Inflammatory macrophage treated with lipopolysaccharide for 1 hour (primary cell): ENCODE measurements around the gene KYNU.
A peak's percentile ranks its signal among the peaks of the same experiment; 100 is the strongest.
"Not testable (repeated sequence)": the region's sequence is repeated elsewhere in the genome, so short reads cannot be mapped to it uniquely, and the experiment has no call there.

Experiments used
- DNase-seq, 2 donors: peaks; one replicate each; pipeline ENCODE4 v3.0.0-alpha.2; 2020 to 2022

KYNU gene

DNA sequence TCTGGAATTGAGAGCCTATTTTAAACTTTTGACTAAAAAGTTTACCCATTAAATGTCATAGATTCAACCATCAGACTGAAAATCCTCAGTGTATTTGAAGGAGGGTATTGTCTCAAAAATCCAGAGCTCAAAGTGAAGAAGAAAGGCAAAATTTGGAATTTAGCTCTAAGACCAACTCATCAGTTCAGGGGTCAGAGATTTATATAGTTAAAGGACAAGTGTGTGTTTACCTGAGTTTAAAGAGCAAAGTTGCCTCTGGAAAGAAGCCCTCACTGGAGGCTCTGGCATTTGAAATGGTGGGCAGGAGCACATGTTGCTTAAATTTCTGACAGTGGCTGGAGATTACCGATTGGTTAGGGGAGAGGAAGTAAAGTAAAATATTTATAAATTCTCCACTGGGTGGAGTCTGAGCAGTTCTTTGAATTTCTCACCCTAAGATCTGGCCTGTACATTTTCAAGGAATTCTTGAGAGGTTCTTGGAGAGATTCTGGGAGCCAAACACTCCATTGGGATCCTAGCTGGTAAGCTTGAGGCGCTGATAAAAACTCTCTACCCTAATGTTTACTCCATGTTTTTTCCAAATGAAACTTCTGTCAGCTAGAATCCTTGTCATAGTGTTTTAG is at the start of gene KYNU:
Gene KYNU, plus strand, starts transcription at position 449 of the 623 bp plus-strand sequence. CDS start 7,704 bp downstream, outside the sequence.
- peak; percentile 92 to 93 for DNase-seq

DNA sequence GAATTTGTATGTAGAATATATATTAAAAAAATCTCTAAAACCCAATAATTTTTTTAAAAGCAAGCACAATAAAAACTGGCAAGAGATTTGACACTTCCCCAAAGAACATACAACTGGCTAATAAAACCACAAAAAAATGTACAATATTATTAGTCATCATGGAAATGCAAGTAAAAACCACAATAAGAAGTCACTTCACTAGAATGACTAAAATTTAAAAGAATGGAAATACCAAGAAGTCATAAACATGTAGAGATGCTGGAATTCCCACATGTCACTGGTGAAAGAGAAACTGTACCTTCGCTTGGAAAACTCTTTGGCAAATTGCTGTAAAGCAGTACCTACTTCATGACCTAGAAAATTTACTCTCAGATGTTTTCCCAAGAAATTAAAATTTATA is 43.4 kb upstream of the KYNU start:
- peak; percentile 88 to 95 for DNase-seq

- DNase-seq, result peak; percentile 63 to 71
Measured at GRCh38 chr2:142840436-142840835, 37.0 kb upstream of the KYNU start.

- DNase-seq, result no peak
Measured at GRCh38 chr2:142841788-142842187, 35.7 kb upstream of the KYNU start.

GRCh38 chr2:142842369-142842768 is 35.1 kb upstream of the KYNU start:
- DNase-seq, result no peak

DNA sequence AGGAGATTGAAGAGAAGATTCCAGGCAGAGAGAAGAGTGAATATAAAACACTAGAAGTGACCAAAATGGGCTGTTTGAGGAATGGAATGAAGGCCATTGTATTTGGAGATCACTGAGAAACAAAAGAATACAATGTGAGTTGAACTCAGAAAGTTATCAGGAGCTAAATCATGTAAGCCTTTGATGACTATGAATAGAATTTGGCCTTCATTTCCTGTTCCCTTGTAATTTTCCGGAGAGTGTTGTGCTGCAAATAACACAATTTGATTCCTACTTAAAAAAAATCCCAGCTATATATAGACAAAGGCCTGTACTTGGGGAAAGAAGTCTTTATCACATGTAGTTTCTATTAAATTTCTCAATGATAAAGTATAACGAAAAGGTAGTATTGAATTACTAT is 33.7 kb upstream of the KYNU start:
- no peak for DNase-seq

DNA sequence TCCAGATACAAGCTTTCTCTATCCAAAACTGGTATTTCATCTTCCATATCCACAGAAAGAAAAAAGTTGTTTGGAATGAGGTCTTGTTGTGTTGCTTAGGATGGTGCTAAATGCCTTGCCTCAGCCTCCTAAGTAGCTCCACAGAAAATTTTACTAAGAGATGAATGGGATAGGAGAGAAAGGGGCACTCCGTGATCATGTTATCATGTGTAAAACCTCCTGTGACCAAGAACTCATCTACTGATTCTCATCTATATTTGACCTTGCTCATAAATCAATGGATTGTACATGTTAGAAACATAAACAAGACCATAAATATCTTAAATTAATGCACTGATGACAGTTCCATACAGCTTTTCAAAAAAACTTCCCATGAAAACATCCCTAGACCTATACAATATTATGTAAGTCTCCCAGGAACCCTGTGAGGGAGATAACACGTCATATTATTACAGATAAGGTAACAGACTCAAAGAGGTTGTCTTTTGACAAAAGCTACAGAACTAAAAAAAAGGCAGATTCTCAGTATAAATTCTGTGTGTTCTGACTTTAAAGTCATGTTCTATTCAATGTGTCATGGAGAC is 29.3 kb upstream of the KYNU start:
- no peak for DNase-seq

DNA sequence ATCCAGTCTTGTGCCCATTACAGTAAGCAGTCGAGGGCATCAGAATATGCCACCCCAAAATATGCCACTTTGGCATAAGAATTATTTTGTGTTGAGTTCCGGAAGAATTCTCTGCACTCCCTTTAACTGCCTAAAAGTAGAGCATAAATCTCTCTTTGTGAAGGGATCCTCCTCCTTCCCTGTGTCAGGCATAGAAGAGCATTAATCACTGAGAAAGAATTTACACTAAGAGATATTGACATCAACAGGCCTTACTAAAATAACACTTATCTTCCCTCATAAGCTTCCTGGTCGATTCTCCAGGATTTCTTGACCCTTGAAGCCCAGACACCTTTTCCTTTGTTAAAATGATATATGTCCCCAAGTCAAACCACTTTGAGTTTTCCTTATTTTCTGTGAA is 27.6 kb upstream of the KYNU start:
- DNase-seq, result no peak

GRCh38 chr2:142853912-142854311 is 23.6 kb upstream of the KYNU start:
- no peak for DNase-seq

DNA sequence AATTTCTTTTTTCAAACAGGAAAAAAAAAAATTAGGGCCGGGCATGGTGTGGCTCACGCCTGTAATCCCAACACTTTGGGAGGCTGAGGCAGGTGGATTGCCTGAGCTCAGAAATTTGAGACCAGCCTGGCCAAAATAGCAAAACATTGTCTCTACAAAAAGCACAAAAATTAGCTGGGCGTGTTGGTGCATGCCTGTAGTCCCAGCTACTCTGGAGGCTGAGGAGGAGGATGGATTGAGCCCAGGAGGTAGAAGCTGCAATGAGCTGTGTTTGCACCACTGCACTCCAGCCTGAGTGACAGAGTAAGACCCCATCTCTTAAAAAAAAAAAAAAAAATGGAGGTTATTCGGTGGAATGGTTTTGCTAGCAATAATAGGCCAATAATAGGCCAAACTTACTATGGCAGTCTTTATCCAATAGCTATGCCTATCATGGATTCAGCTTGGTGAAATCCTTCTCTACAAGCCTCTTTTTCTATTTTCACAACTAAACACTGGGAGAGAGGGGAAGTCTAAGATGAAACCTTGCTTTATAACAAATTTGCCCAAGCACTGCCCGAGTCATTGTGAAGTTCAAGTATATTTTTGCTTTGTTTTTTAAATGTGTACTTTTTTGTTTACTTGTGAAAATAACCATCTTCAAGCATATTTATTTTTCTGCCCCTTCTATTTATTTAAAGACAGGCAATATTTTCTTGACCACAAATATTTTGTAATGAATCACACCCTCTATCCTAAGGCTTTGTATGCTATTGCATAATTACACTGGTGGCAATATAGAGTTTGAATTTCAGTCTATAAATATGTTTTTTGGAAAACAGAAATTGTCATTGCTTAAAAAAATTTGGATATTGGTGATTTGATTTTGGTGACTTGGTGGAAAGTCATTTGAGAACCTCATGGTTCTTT is 20.0 kb upstream of the KYNU start:
- peak; percentile 60 to 69 for DNase-seq

- peak; percentile 77 to 92 for DNase-seq
Measured at GRCh38 chr2:142858961-142859360, 18.5 kb upstream of the KYNU start.

GRCh38 chr2:142862299-142862698 is 15.2 kb upstream of the KYNU start:
- DNase-seq, result no peak

- DNase-seq, result peak in 1 of 2 donors; percentile 39
Measured at GRCh38 chr2:142862847-142863246, 14.6 kb upstream of the KYNU start.

DNA sequence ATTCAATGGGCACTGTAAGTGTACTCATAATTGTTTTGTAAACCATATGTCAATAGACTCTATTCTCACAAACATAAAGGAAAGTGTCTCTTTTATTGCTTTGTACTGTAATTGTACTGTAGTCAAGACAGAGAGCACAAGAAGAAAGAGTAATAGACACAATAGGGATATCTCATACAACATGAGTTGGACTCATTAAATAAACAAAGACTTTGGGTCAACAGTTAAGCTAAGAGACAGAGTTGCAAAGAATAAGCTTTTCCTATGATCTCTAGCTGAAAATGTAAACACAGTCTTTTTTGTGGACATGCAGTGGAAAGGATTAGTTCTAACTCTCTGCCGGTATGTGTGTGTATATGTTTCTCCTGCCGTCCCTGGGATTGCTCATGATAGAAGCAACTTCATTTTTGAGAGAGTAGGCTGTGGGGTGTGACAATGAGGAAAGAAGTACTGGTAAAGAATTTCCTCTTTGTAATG is 13.9 kb upstream of the KYNU start:
- peak; percentile 74 to 87 for DNase-seq

- not testable (repeated sequence) for DNase-seq
Measured at GRCh38 chr2:142864605-142865004, 12.9 kb upstream of the KYNU start.

- peak; percentile 86 to 92 for DNase-seq
Measured at GRCh38 chr2:142865924-142866323, 11.5 kb upstream of the KYNU start.

DNA sequence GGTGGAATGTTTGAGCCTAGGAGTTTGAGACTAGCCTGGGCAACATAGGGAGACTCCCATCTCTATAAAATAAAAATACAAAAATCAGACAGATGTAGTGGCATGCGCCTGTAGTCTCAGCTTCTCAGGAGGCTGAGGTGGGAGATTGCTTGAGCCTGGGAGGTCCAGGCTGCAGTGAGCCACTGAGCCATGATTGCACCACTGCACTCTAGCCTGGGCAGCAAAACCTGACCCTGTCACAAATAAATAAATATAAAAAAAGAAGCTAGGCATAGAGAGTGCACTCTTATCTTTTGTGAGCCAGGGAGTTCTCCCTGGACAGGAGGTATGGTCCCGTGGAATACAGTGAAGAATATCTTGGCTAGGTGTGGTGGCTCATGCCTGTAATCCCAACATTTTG is 11.0 kb upstream of the KYNU start:
- no peak for DNase-seq

DNA sequence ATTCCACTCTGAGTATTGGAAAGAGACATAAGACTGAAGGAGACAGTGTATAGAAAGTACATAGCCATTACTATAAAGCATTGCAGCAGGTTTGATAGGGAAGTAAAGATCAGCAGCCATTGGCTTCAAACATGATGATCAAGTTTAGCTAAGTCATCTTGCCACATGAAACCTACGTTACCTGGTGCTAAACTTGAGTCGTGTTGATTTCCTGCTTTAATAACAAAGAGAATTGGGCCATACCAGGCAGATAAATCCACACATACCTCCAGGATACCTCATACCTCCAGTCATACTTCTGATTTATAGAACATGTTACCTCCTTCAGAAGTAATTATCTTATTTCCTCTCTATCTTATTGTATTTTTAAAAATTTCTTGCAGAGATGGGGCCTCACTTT is 10.3 kb upstream of the KYNU start:
- DNase-seq, result no peak

DNA sequence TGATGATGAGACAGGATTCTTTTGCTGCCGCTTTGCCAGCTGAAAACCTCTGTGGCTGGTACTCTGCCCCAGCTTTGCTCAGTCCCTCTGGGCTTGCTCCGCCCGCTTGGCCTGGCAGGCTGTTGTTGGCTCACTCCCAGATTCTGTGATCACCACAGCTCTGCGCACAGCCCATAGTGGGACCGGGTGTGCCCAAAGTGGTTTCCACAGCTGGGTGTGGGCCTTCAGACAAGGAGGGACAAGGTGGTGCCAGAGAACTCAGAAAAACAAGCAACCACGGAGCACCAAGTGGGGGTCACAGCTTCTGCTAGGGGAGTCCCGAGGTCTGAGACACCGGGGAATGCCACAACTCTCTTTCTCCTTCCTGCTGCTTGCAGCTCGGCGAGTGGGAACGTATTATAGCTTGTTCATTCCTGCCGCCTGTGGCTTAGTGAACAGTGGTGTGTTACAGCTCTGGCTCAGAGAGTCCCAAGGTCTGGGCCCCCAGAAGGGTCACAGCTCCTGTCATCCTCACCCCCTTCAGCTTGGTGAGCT is 9.2 kb upstream of the KYNU start:
- DNase-seq, result peak; percentile 93 to 98

DNA sequence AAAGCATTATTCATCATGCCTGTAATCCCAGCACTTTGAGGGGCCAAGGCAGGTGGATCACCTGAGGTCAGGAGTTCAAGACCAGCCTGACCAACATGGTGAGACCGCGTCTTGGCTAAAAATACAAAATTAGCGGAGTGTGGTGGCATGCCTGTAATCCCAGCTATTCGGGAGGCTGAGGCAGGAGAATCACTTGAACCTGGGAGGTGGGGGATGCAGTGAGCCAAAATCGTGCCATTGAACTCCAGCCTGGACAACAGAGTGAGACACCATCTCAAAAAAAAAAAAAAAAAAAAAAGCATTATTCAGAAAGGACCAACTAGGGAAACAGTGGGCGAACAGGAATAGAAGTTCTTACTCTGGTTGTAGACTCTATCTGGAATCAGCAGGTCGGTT is 8.4 kb upstream of the KYNU start:
- not testable (repeated sequence) for DNase-seq

- no peak for DNase-seq
Measured at GRCh38 chr2:142869461-142870106, 7.9 kb upstream of the KYNU start.

DNA sequence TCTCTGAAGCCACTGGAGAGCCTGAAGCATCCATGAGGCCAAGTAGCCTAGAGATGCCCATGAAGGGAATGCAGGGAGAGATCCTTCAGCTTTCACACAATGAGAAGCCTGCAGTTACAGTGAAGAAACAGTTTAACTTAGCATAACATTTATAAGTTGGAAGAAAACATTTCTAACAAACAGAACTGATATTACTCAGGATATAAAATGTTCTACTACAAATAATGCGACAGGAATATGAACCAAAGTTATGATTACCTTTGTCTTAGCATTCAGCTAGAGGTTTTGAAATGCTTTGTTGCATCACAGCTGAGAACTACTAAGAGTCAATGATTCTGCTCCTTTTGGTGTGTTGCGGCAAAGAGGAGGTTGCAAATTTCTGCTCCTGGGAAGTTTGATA is 6.9 kb upstream of the KYNU start:
- DNase-seq, result peak; percentile 92 to 93

- no peak for DNase-seq
Measured at GRCh38 chr2:142871396-142871795, 6.1 kb upstream of the KYNU start.
